ENCODE results near the gene CD300A. TPM values are rescaled to one million over a fixed set of nuclear protein-coding genes. Genes with fewer than 3 reads are reported as not detected.
A peak's percentile ranks its signal among the peaks of the same experiment; 100 is the strongest.

Gene CD300A
- total RNA-seq, 1 experiment from 2014 or later, result not detected

DNA sequence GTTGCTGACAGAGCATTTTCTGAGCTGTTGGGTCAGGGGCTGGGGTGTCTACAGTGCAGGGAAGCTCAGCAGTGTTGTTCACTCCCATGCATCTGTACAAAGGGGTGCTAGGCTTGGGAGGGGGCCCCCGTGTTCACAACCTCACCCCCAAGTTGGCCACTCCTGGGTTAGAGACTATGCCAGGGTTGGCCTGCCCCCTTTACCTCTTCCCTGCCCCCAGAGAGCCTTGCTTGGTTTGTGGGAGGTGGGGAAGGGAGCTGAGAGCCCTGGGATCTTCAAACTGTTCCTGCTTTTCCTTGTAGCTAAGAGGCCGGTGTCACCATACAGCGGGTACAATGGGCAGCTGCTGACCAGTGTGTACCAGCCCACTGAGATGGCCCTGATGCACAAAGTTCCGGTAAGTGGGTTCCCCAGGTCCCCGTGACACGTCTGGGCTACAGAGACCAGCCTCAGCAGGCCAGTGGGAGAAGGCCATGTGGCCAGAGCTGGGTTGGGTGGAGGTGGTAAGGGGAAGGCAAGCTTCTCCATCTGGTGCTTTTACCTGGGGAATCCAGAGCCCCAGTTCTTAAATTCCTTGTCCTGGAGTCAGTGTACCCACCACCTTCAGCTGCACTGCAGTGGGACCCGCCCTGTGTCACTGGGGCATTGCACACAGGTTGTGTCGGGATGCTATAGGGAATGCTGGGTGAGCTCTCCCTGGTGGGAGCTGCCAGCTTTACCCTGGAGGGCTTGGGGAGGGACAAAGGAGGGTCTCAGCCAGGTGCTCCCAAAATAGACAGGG, 22.7 kb upstream of the CD300A start:
- H3K4me2 ChIP-seq (ENCODE audit: low read length), result peak overlapping the region; percentile 36; the same call in 1 of the 2 replicates

DNA sequence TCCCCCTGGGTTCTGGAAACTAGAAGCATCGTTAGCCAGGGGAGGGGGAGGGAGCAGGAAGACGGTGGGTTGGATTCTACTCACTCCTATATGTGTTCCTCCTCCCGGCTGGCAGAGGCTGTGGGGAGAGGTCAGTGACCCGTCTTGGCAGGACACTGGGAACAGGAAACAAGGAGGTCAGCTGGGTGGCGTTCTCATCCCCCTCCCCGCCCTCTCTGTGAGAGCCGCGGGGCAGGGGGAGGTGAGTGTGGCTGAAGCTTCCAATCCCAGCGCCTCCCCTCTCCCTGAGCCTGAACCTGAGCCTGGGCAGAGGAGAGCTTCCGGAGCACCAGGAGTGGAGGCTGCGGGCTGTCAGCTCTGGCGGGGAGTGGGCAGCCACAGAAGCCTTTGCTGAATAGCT, 22.0 kb upstream of the CD300A start:
- H3K9me3 ChIP-seq (ENCODE audit: low read length), result no peaks in the 10 kb centered on the region
- BruUV-seq (replicated peaks), result no TSS peak

More for the DNA sequence above, 22.7 kb upstream of the CD300A start:
- Histone ChIP-seq H3K9me3 (ENCODE audit: low read length) (no peaks in the 10 kb centered on the region), H2AFZ (ENCODE audit: low read length) (no peak overlapping the region), H3K36me3 (ENCODE audit: low read depth, low read length) (peaks cover 35% of the 10 kb centered on the region), H3K27ac (ENCODE audit: low read length) (peak overlapping the region; percentile 46), H3K9ac (ENCODE audit: low read length) (no peak overlapping the region), H3F3A (ENCODE audit: low read length, unreplicated experiment) (no peaks in the 10 kb centered on the region), H3K4me3 (ENCODE audit: low read length) (no peak overlapping the region), H4K20me1 (ENCODE audit: low read length) (0 out of 2 replicates have a peak, but pooled peaks cover 7% of the 10 kb centered on the region), H3K27me3 (ENCODE audit: low read length) (no peaks in the 10 kb centered on the region), H3K4me1 (ENCODE audit: insufficient read depth, low read length) (peaks cover 13% of the 10 kb centered on the region), H3K79me2 (ENCODE audit: low read length) (peaks cover 11% of the 10 kb centered on the region), H3K9me2 (replicated peaks; ENCODE audit: low read length) (no peaks in the 10 kb centered on the region)
- no TSS peak for BruUV-seq (replicated peaks)
- no peak for ATAC-seq
- TF ChIP-seq EZH2phosphoT487 (IDR thresholded peaks at IDR 0.05; ENCODE audit: borderline replicate concordance, low read length) (no peak), EZH2 (IDR thresholded peaks at IDR 0.05; ENCODE audit: low read length, unreplicated experiment) (no peak)
- TF ChIP-seq, protein P1, sequence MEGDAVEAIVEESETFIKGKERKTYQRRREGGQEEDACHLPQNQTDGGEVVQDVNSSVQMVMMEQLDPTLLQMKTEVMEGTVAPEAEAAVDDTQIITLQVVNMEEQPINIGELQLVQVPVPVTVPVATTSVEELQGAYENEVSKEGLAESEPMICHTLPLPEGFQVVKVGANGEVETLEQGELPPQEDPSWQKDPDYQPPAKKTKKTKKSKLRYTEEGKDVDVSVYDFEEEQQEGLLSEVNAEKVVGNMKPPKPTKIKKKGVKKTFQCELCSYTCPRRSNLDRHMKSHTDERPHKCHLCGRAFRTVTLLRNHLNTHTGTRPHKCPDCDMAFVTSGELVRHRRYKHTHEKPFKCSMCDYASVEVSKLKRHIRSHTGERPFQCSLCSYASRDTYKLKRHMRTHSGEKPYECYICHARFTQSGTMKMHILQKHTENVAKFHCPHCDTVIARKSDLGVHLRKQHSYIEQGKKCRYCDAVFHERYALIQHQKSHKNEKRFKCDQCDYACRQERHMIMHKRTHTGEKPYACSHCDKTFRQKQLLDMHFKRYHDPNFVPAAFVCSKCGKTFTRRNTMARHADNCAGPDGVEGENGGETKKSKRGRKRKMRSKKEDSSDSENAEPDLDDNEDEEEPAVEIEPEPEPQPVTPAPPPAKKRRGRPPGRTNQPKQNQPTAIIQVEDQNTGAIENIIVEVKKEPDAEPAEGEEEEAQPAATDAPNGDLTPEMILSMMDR (conservative IDR thresholded peaks at IDR 0.05; ENCODE audit: low read depth, low read length), result no peak
- ChIA-PET POLR2A (ENCODE audit: unreplicated experiment) (interaction anchor here (0.7 to 1.0 kb wide), 3 partner anchors 10 to 798 kb away, joined by 3 to 11 read pairs (median 4); no protein-coding TSS in a partner anchor), CTCF (interaction anchor here (1.1 kb wide), 1 partner anchor 63 kb away, joined by 3 read pairs; no protein-coding TSS in a partner anchor)
- intact Hi-C loops (cut with micrococcal nuclease), result no loop called here
- DNase-seq, result no peak

More for the DNA sequence above, 22.0 kb upstream of the CD300A start:
- Histone ChIP-seq H2AFZ (ENCODE audit: low read length) (no peak overlapping the region), H3F3A (ENCODE audit: low read length, unreplicated experiment) (no peaks in the 10 kb centered on the region), H3K79me2 (ENCODE audit: low read length) (peaks cover 4% of the 10 kb centered on the region), H3K27me3 (ENCODE audit: low read length) (no peaks in the 10 kb centered on the region), H3K4me3 (ENCODE audit: low read length) (no peak overlapping the region), H3K36me3 (ENCODE audit: low read depth, low read length) (peaks cover 38% of the 10 kb centered on the region), H3K9ac (ENCODE audit: low read length) (no peak overlapping the region), H4K20me1 (ENCODE audit: low read length) (0 out of 2 replicates have a peak, but pooled peaks cover under 1% of the 10 kb centered on the region), H3K4me1 (ENCODE audit: insufficient read depth, low read length) (peaks cover 13% of the 10 kb centered on the region), H3K27ac (ENCODE audit: low read length) (no peak overlapping the region), H3K9me2 (replicated peaks; ENCODE audit: low read length) (no peaks in the 10 kb centered on the region), H3K4me2 (ENCODE audit: low read length) (no peak overlapping the region)
- ChIA-PET CTCF (no interaction called here), POLR2A (ENCODE audit: unreplicated experiment) (interaction anchor here (0.9 kb wide), 1 partner anchor 10 kb away, joined by 11 read pairs; no protein-coding TSS in a partner anchor)
- DNase-seq (no peak), ATAC-seq (no peak)
- TF ChIP-seq, protein P1 (conservative IDR thresholded peaks at IDR 0.05; ENCODE audit: low read depth, low read length), result no peak
- TF ChIP-seq EZH2 (IDR thresholded peaks at IDR 0.05; ENCODE audit: low read length, unreplicated experiment) (no peak), EZH2phosphoT487 (IDR thresholded peaks at IDR 0.05; ENCODE audit: borderline replicate concordance, low read length) (no peak)
- intact Hi-C loops (cut with micrococcal nuclease), result no loop called here
